Measurements from ENCODE around the gene WDR88.
"Not testable (repeated sequence)": the region's sequence is repeated elsewhere in the genome, so short reads cannot be mapped to it uniquely, and the experiment has no call there.

The WDR88 gene

GRCh38 chr19:33199441-33200265, 67.7 kb downstream of the WDR88 start:
- no peak for DNase-seq

GRCh38 chr19:33201473-33201872, 69.6 kb downstream of the WDR88 start:
- no peak for DNase-seq

- no peak for DNase-seq
Measured at GRCh38 chr19:33201886-33202545, 70.1 kb downstream of the WDR88 start.

GRCh38 chr19:33202546-33203507, 70.9 kb downstream of the WDR88 start:
- DNase-seq: no peak

- no peak for DNase-seq
Measured at GRCh38 chr19:33203529-33203928, 71.6 kb downstream of the WDR88 start.

GRCh38 chr19:33204136-33204973, 72.4 kb downstream of the WDR88 start:
- DNase-seq: no peak

GRCh38 chr19:33205110-33205509, 73.2 kb downstream of the WDR88 start:
- DNase-seq: no peak

GRCh38 chr19:33205531-33206260, 73.8 kb downstream of the WDR88 start:
- DNase-seq: no peak

- DNase-seq: no peak
Measured at GRCh38 chr19:33206261-33207039, 74.5 kb downstream of the WDR88 start.

GRCh38 chr19:33207040-33207620, 75.2 kb downstream of the WDR88 start:
- DNase-seq: no peak

GRCh38 chr19:33207903-33208302, 76.0 kb downstream of the WDR88 start:
- DNase-seq: no peak

GRCh38 chr19:33208371-33208895, 76.5 kb downstream of the WDR88 start:
- DNase-seq: no peak

- DNase-seq: no peak
Measured at GRCh38 chr19:33208904-33209849, 77.3 kb downstream of the WDR88 start.

GRCh38 chr19:33209850-33210230, 77.9 kb downstream of the WDR88 start:
- DNase-seq: not testable (repeated sequence)

GRCh38 chr19:33210266-33210940, 78.5 kb downstream of the WDR88 start:
- no peak for DNase-seq

GRCh38 chr19:33211794-33212435, 80.0 kb downstream of the WDR88 start:
- no peak for DNase-seq

- DNase-seq: no peak
Measured at GRCh38 chr19:33212436-33213172, 80.7 kb downstream of the WDR88 start.

All from CD4-positive, alpha-beta T cell treated with Interleukin-6 for 4 hours (primary cell).